Astrocyte (in vitro differentiated cells and primary cell): Measurements from ENCODE around the gene F2. TPM values are rescaled to one million over a fixed set of nuclear protein-coding genes. Genes with fewer than 3 reads are reported as not detected.
A peak's percentile ranks its signal among the peaks of the same experiment; 100 is the strongest.
"Not testable (repeated sequence)": the region's sequence is repeated elsewhere in the genome, so short reads cannot be mapped to it uniquely, and the experiment has no call there.

ENCODE experiments used
- DNase-seq: peaks from one replicate; pipeline ENCODE4 v3.0.0-alpha.2; 2010; ENCODE audit warnings: low read depth
- FAIRE-seq: peaks from 2 replicates; lab custom pipeline; 2011; peaks lifted over from hg19 to GRCh38; lab: Jason Lieb, UNC
- H2AFZ ChIP-seq: 2 replicates; pipeline ENCODE4 v1.6.0; 2012; ENCODE audit warnings: low read depth, low read length, inconsistent platforms
- H3K27ac ChIP-seq: 2 replicates; pipeline ENCODE4 v1.5.1; 2011; ENCODE audit warnings: low read depth, low read length, inconsistent platforms
- H3K27me3 ChIP-seq: 2 replicates; pipeline ENCODE4 v1.6.0; 2011; ENCODE audit warnings: low read length, inconsistent platforms; ENCODE audit not compliant: insufficient read depth
- H3K36me3 ChIP-seq: 2 replicates; pipeline ENCODE4 v1.5.1; 2011; ENCODE audit warnings: low read length, inconsistent platforms; ENCODE audit not compliant: insufficient read depth
- H3K4me1 ChIP-seq: 2 replicates; pipeline ENCODE4 v1.5.1; 2011; ENCODE audit warnings: low read length, inconsistent platforms; ENCODE audit not compliant: insufficient read depth
- H3K4me2 ChIP-seq: 2 replicates; pipeline ENCODE4 v1.6.0; 2012; ENCODE audit warnings: low read length, inconsistent platforms
- H3K4me3 ChIP-seq: 2 replicates; pipeline ENCODE4 v1.5.1; 2011; ENCODE audit warnings: low read depth, mild to moderate bottlenecking, low read length, inconsistent platforms; ENCODE audit not compliant: insufficient read depth
- H3K79me2 ChIP-seq: 2 replicates; pipeline ENCODE4 v1.6.0; 2012; ENCODE audit warnings: mild to moderate bottlenecking, low read length, inconsistent platforms; ENCODE audit not compliant: insufficient read depth
- H3K9ac ChIP-seq: 2 replicates; pipeline ENCODE4 v1.6.0; 2012; ENCODE audit warnings: mild to moderate bottlenecking, low read length, inconsistent platforms
- H3K9me3 ChIP-seq: 2 replicates; pipeline ENCODE4 v1.5.1; 2012; ENCODE audit warnings: low read depth, mild to moderate bottlenecking, low read length, inconsistent platforms; ENCODE audit not compliant: insufficient read depth
- H4K20me1 ChIP-seq: 2 replicates; pipeline ENCODE4 v1.6.0; 2012; ENCODE audit warnings: low read length, inconsistent platforms; ENCODE audit not compliant: insufficient read depth
- H3K27ac Mint-ChIP-seq: one replicate; pipeline ENCODE4 v1.8.0; 2021; ENCODE audit warnings: mild to moderate bottlenecking, mixed read lengths; ENCODE audit not compliant: unreplicated experiment
- H3K27me3 Mint-ChIP-seq: one replicate; pipeline ENCODE4 v1.8.0; 2021; ENCODE audit warnings: low read depth, mixed read lengths; ENCODE audit not compliant: unreplicated experiment
- H3K36me3 Mint-ChIP-seq: one replicate; pipeline ENCODE4 v1.8.0; 2021; ENCODE audit warnings: low read depth, mixed read lengths; ENCODE audit not compliant: unreplicated experiment
- H3K4me1 Mint-ChIP-seq: one replicate; pipeline ENCODE4 v1.8.0; 2021; ENCODE audit warnings: low read depth, mixed read lengths; ENCODE audit not compliant: unreplicated experiment
- H3K4me3 Mint-ChIP-seq: one replicate; pipeline ENCODE4 v1.8.0; 2021; ENCODE audit warnings: mild to moderate bottlenecking, moderate library complexity, mixed read lengths; ENCODE audit not compliant: unreplicated experiment
- H3K9me3 Mint-ChIP-seq: one replicate; pipeline ENCODE4 v1.8.0; 2021; ENCODE audit warnings: mild to moderate bottlenecking, mixed read lengths; ENCODE audit not compliant: unreplicated experiment
- CTCF ChIP-seq: IDR thresholded peaks from 2 replicates; pipeline ENCODE4 v1.5.1; 2011; ENCODE audit warnings: low read depth, mild to moderate bottlenecking, inconsistent platforms, low read length, moderate library complexity; ENCODE audit not compliant: insufficient read depth
- EZH2 ChIP-seq: IDR thresholded peaks from 2 replicates; pipeline ENCODE4 v1.6.1; 2012; ENCODE audit warnings: mild to moderate bottlenecking, low read length, inconsistent platforms; ENCODE audit not compliant: insufficient read depth
- total RNA-seq: library from RNA; stranded (reverse); gene quantifications from 2 replicates; pipeline ENCODE4 v1.2.1, GENCODE V29; 2021

Gene F2
- total RNA-seq, 1 donor from 2014 or later, result 0.57 TPM

DNA sequence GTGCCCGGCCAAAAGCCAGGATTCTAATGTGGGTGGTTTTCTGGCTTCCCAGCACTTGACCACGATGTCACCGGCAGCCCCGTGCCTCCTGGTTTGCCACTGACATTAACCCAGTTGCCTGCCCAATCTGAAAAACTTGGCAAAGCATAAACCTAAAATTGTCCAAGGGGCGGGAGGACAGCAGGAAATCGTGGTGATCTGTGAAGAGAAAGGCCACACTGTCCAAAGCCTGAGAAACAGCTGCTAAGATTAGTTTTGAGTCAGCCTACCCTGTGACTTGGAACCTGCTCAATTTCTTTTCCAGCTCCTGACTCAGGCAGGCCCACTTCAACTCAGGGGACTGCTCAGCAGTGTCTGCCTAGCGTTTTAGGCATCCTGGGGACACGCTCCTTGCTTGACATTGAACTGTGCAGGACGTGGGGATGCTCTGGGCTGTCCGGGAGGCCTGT lies 8.2 kb upstream of the F2 start:
- Histone ChIP-seq H3K9ac (peak overlapping the region; percentile 78), H3K36me3 (peaks cover 12% of the 10 kb centered on the region), H3K27me3 (no peaks in the 10 kb centered on the region), H3K4me2 (peak overlapping the region; percentile 46), H2AFZ (peak overlapping the region; percentile 36), H4K20me1 (peaks cover 12% of the 10 kb centered on the region), H3K9me3 (no peaks in the 10 kb centered on the region), H3K27ac (peak overlapping the region; percentile 94), H3K4me3 (no peak overlapping the region), H3K79me2 (peaks cover 15% of the 10 kb centered on the region), H3K4me1 (peaks cover 27% of the 10 kb centered on the region)
- no peaks in the 10 kb centered on the region for H3K27me3 Mint-ChIP-seq
- peak overlapping the region; percentile 81 for H3K27ac Mint-ChIP-seq
- peak; percentile 39 for FAIRE-seq
- peaks cover 9% of the 10 kb centered on the region for H3K36me3 Mint-ChIP-seq
- H3K9me3 Mint-ChIP-seq, result no peaks in the 10 kb centered on the region
- peak overlapping the region; percentile 28 for H3K4me3 Mint-ChIP-seq
- peak; percentile 97 for DNase-seq
- H3K4me1 Mint-ChIP-seq, result peaks cover 20% of the 10 kb centered on the region
- no peak for TF ChIP-seq EZH2
- no peak for TF ChIP-seq CTCF

- Histone ChIP-seq H3K9ac (peak overlapping the region; percentile 78), H3K27me3 (no peaks in the 10 kb centered on the region), H3K27ac (peak overlapping the region; percentile 94), H3K4me3 (no peak overlapping the region), H3K4me1 (peaks cover 27% of the 10 kb centered on the region), H3K79me2 (peaks cover 13% of the 10 kb centered on the region), H3K36me3 (peaks cover 10% of the 10 kb centered on the region), H3K9me3 (no peaks in the 10 kb centered on the region), H3K4me2 (peak overlapping the region; percentile 46), H2AFZ (peak overlapping the region; percentile 36), H4K20me1 (peaks cover 9% of the 10 kb centered on the region)
- DNase-seq (peak; percentile 48), FAIRE-seq (no peak)
- TF ChIP-seq EZH2 (no peak), CTCF (no peak)
- peaks cover 6% of the 10 kb centered on the region for H3K36me3 Mint-ChIP-seq
- peaks cover 22% of the 10 kb centered on the region for H3K4me1 Mint-ChIP-seq
- no peaks in the 10 kb centered on the region for H3K27me3 Mint-ChIP-seq
- peak overlapping the region; percentile 28 for H3K4me3 Mint-ChIP-seq
- H3K27ac Mint-ChIP-seq, result peak overlapping the region; percentile 81
- no peaks in the 10 kb centered on the region for H3K9me3 Mint-ChIP-seq
Observed at GRCh38 chr11:46711303-46711702, 7.7 kb upstream of the F2 start.

- Histone ChIP-seq H3K36me3 (peaks cover 3% of the 10 kb centered on the region), H3K9me3 (no peaks in the 10 kb centered on the region), H2AFZ (no peak overlapping the region), H3K79me2 (no peaks in the 10 kb centered on the region), H3K4me2 (no peak overlapping the region), H4K20me1 (no peaks in the 10 kb centered on the region), H3K4me1 (peaks cover 28% of the 10 kb centered on the region), H3K27me3 (no peaks in the 10 kb centered on the region), H3K27ac (no peak overlapping the region), H3K9ac (no peak overlapping the region), H3K4me3 (no peak overlapping the region)
- no peak overlapping the region for H3K4me3 Mint-ChIP-seq
- TF ChIP-seq CTCF (no peak), EZH2 (no peak)
- no peak overlapping the region for H3K27ac Mint-ChIP-seq
- no peaks in the 10 kb centered on the region for H3K9me3 Mint-ChIP-seq
- FAIRE-seq, result no peak
- DNase-seq, result no peak
- H3K27me3 Mint-ChIP-seq, result no peaks in the 10 kb centered on the region
- peaks cover 22% of the 10 kb centered on the region for H3K4me1 Mint-ChIP-seq
- H3K36me3 Mint-ChIP-seq, result peaks cover 3% of the 10 kb centered on the region
Observed at GRCh38 chr11:46712874-46713576, 6.0 kb upstream of the F2 start.

DNA sequence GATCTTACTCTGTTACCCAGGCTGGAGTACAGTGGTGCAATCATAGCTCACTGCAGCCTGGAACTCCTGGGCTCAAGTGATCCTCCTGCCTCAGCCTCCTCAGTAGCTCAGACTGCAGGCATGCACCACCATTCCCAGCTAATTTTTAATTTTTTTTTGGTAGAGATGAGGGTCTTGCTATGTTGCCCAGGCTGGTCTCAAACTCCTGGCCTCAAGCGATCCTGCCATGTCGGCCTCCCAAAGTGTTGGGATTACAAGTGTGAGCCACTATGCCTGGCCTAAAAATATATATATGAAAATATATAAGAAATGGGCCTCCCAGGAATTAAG lies 1.2 kb upstream of the F2 start:
- H3K9me3 Mint-ChIP-seq, FAIRE-seq, H3K4me2 ChIP-seq, H3K4me1 Mint-ChIP-seq, H3K27me3 Mint-ChIP-seq, H3K36me3 ChIP-seq, H3K4me3 ChIP-seq, H2AFZ ChIP-seq, H3K9ac ChIP-seq, H3K9me3 ChIP-seq, H3K27ac ChIP-seq, DNase-seq, H3K79me2 ChIP-seq, H3K27me3 ChIP-seq, H3K27ac Mint-ChIP-seq, H3K36me3 Mint-ChIP-seq, H3K4me3 Mint-ChIP-seq, H4K20me1 ChIP-seq: not testable (repeated sequence)
- peaks cover 19% of the 10 kb centered on the region for H3K4me1 ChIP-seq
